CD8-positive, alpha-beta memory T cell (primary cell): ENCODE measurements around the gene PTPRJ. TPM values are rescaled to one million over a fixed set of nuclear protein-coding genes. Genes with fewer than 3 reads are reported as not detected.
A peak's percentile ranks its signal among the peaks of the same experiment; 100 is the strongest.

Experiments used
- CTCF ChIA-PET: fragments of 350-600 bp; sonication (Branson Sonifier 250); formaldehyde crosslinking; loops from one replicate; lab custom pipeline; 2021; ENCODE audit warnings: antibody characterized with exemption; lab: Charles Lee
- POLR2A ChIA-PET: fragments of 350-600 bp; sonication (Branson Sonifier 250); formaldehyde crosslinking; loops from one replicate; lab custom pipeline; 2021; ENCODE audit warnings: antibody characterized with exemption; lab: Charles Lee
- DNase-seq, 5 donors: peaks; one replicate each; pipeline versions ENCODE4 v3.0.0 to v3.0.0-alpha.2; 2020 to 2022; ENCODE audit warnings: mixed read lengths in 1 of 5
- H3K27ac ChIP-seq: one replicate; pipeline ENCODE4 v1.7.0; 2013; ENCODE audit warnings: low read depth, mild to moderate bottlenecking, low read length, moderate library complexity
- H3K27me3 ChIP-seq: 2 replicates; pipeline ENCODE4 v1.7.0; 2013; ENCODE audit warnings: low read length, mild to moderate bottlenecking; ENCODE audit not compliant: insufficient read depth, poor library complexity, severe bottlenecking
- H3K36me3 ChIP-seq: 2 replicates; pipeline ENCODE4 v1.7.0; 2013; ENCODE audit warnings: mild to moderate bottlenecking, low read length, moderate library complexity; ENCODE audit not compliant: insufficient read depth
- H3K4me1 ChIP-seq: 2 replicates; pipeline ENCODE4 v1.7.0; 2013; ENCODE audit warnings: mild to moderate bottlenecking, low read length, moderate library complexity; ENCODE audit not compliant: insufficient read depth
- H3K4me3 ChIP-seq: 2 replicates; pipeline ENCODE4 v1.7.0; 2013; ENCODE audit warnings: mild to moderate bottlenecking, low read length
- H3K9me3 ChIP-seq: 2 replicates; pipeline ENCODE4 v1.7.0; 2013; ENCODE audit warnings: mild to moderate bottlenecking, low read length
- H3K27ac Mint-ChIP-seq, 8 donors: one replicate each; pipeline ENCODE4 v1.8.0; 2020 to 2021; ENCODE audit warnings: mixed read lengths in 8 of 8, mild to moderate bottlenecking in 6 of 8, inconsistent platforms in 3 of 8, moderate library complexity in 3 of 8
- H3K27me3 Mint-ChIP-seq, 2 donors: one replicate each; pipeline ENCODE4 v1.8.0; 2020 to 2021; ENCODE audit warnings: mixed read lengths in 2 of 2, mild to moderate bottlenecking in 1 of 2, moderate library complexity in 1 of 2
- H3K36me3 Mint-ChIP-seq, 3 donors: one replicate each; pipeline ENCODE4 v1.8.0; 2020 to 2021; ENCODE audit warnings: mixed read lengths in 3 of 3, inconsistent platforms in 1 of 3, mild to moderate bottlenecking in 1 of 3
- H3K4me1 Mint-ChIP-seq, 3 donors: one replicate each; pipeline ENCODE4 v1.8.0; 2020 to 2021; ENCODE audit warnings: mixed read lengths in 3 of 3, inconsistent platforms in 1 of 3, mild to moderate bottlenecking in 1 of 3
- H3K4me3 Mint-ChIP-seq, 7 donors: one replicate each; pipeline ENCODE4 v1.8.0; 2020 to 2021; ENCODE audit warnings: mixed read lengths in 7 of 7, mild to moderate bottlenecking in 6 of 7, moderate library complexity in 4 of 7, inconsistent platforms in 2 of 7
- H3K9me3 Mint-ChIP-seq, 5 donors: one replicate each; pipeline ENCODE4 v1.8.0; 2020 to 2022; ENCODE audit warnings: mixed read lengths in 5 of 5, mild to moderate bottlenecking in 3 of 5, moderate library complexity in 2 of 5, inconsistent platforms in 1 of 5
- polyA plus RNA-seq: library from polyadenylated mRNA; unstranded; fragments of 300-500 nt; fragmentation: Illumina TruSeq; gene quantifications from one replicate; pipeline ENCODE4 v1.2.3, GENCODE V29; 2021
- total RNA-seq, 2 experiments: library from RNA; stranded (reverse); gene quantifications; one replicate each; pipeline ENCODE4 v1.2.3, GENCODE V29; 2021

The PTPRJ gene
- total and polyA plus RNA-seq, 3 experiments from 2014 or later = 16.0 to 25.6 (median 25.1) TPM

- Histone ChIP-seq H3K4me1 (peaks cover 6% of the 10 kb centered on the region), H3K27me3 (no peaks in the 10 kb centered on the region), H3K27ac (no peak overlapping the region), H3K9me3 (no peaks in the 10 kb centered on the region), H3K4me3 (no peak overlapping the region), H3K36me3 (no peaks in the 10 kb centered on the region)
- H3K27me3 Mint-ChIP-seq = no peaks in the 10 kb centered on the region
- H3K4me1 Mint-ChIP-seq = peaks cover 44 to 68% (median 65%) of the 10 kb centered on the region in 3 donors
- H3K36me3 Mint-ChIP-seq = peaks cover 0 to 17% (median 12%) of the 10 kb centered on the region in 3 donors
- H3K4me3 Mint-ChIP-seq = peak overlapping the region in 2 of 7 donors; percentile 15 to 20
- H3K27ac Mint-ChIP-seq = peak overlapping the region in 2 of 8 donors; percentile 60 to 88
- ChIA-PET POLR2A (no interaction called here), CTCF (no interaction called here)
- DNase-seq = no peak
- no peaks in the 10 kb centered on the region for H3K9me3 Mint-ChIP-seq
Observed at GRCh38 chr11:48081151-48082010, 101.0 kb downstream of the PTPRJ start.

- H3K27me3 ChIP-seq = no peaks in the 10 kb centered on the region
- H3K27ac ChIP-seq = no peak overlapping the region
- H3K4me1 ChIP-seq = peaks cover 9% of the 10 kb centered on the region
- Mint-ChIP-seq H3K9me3 (no peaks in the 10 kb centered on the region), H3K4me3 (no peak overlapping the region), H3K27ac (peak overlapping the region in 3 of 8 donors; percentile 2 to 68 (median 22)), H3K27me3 (no peaks in the 10 kb centered on the region), H3K4me1 (peaks cover 43 to 75% (median 69%) of the 10 kb centered on the region in 3 donors), H3K36me3 (peaks cover 0 to 15% (median 7%) of the 10 kb centered on the region in 3 donors)
- ChIA-PET POLR2A (no interaction called here), CTCF (no interaction called here)
- no peak for DNase-seq
- H3K4me3 ChIP-seq = no peak overlapping the region
- H3K9me3 ChIP-seq = no peaks in the 10 kb centered on the region
- H3K36me3 ChIP-seq = no peaks in the 10 kb centered on the region
Observed at GRCh38 chr11:48082771-48083170, 102.4 kb downstream of the PTPRJ start.

- ChIA-PET POLR2A (no interaction called here), CTCF (no interaction called here)
- no peak for DNase-seq
- H3K9me3 ChIP-seq = no peaks in the 10 kb centered on the region
- no peak overlapping the region for H3K27ac ChIP-seq
- H3K27me3 ChIP-seq = no peaks in the 10 kb centered on the region
- Mint-ChIP-seq H3K9me3 (no peaks in the 10 kb centered on the region), H3K36me3 (peaks cover 0 to 14% (median 5%) of the 10 kb centered on the region in 3 donors), H3K27ac (no peak overlapping the region), H3K4me3 (no peak overlapping the region), H3K27me3 (no peaks in the 10 kb centered on the region), H3K4me1 (peaks cover 40 to 77% (median 68%) of the 10 kb centered on the region in 3 donors)
- no peaks in the 10 kb centered on the region for H3K36me3 ChIP-seq
- no peak overlapping the region for H3K4me3 ChIP-seq
- peaks cover 13% of the 10 kb centered on the region for H3K4me1 ChIP-seq
Observed at GRCh38 chr11:48083421-48083820, 103.1 kb downstream of the PTPRJ start.

GRCh38 chr11:48085688-48086087, 105.3 kb downstream of the PTPRJ start:
- no peak overlapping the region for H3K4me3 ChIP-seq
- DNase-seq = no peak
- H3K9me3 Mint-ChIP-seq = no peaks in the 10 kb centered on the region
- peak overlapping the region in 3 of 8 donors; percentile 23 to 79 (median 31) for H3K27ac Mint-ChIP-seq
- CTCF ChIA-PET = no interaction called here
- H3K4me1 ChIP-seq = peaks cover 27% of the 10 kb centered on the region
- H3K36me3 ChIP-seq = no peaks in the 10 kb centered on the region
- H3K27me3 ChIP-seq = no peaks in the 10 kb centered on the region
- H3K27ac ChIP-seq = no peak overlapping the region
- H3K27me3 Mint-ChIP-seq = no peaks in the 10 kb centered on the region
- no peaks in the 10 kb centered on the region for H3K9me3 ChIP-seq
- POLR2A ChIA-PET = interaction anchor here (0.6 kb wide), 1 partner anchor 106 kb away, joined by 5 read pairs; the partner anchor contains the start of gene PTPRJ
- H3K4me1 Mint-ChIP-seq = peaks cover 42 to 77% (median 67%) of the 10 kb centered on the region in 3 donors
- peaks cover 0 to 12% (median 5%) of the 10 kb centered on the region in 3 donors for H3K36me3 Mint-ChIP-seq
- no peak overlapping the region for H3K4me3 Mint-ChIP-seq

- Histone ChIP-seq H3K27ac (no peak overlapping the region), H3K9me3 (no peaks in the 10 kb centered on the region), H3K36me3 (no peaks in the 10 kb centered on the region), H3K4me1 (peaks cover 26% of the 10 kb centered on the region), H3K27me3 (no peaks in the 10 kb centered on the region), H3K4me3 (no peak overlapping the region)
- Mint-ChIP-seq H3K4me3 (no peak overlapping the region), H3K9me3 (no peaks in the 10 kb centered on the region), H3K27me3 (no peaks in the 10 kb centered on the region), H3K36me3 (peaks cover 0 to 12% (median 5%) of the 10 kb centered on the region in 3 donors), H3K27ac (peak overlapping the region in 2 of 8 donors; percentile 38 to 56), H3K4me1 (peaks cover 44 to 74% (median 64%) of the 10 kb centered on the region in 3 donors)
- ChIA-PET POLR2A (no interaction called here), CTCF (no interaction called here)
- DNase-seq = no peak
Observed at GRCh38 chr11:48087422-48087821, 107.1 kb downstream of the PTPRJ start.

- H3K9me3 ChIP-seq = no peaks in the 10 kb centered on the region
- Mint-ChIP-seq H3K9me3 (no peaks in the 10 kb centered on the region), H3K4me3 (no peak overlapping the region), H3K36me3 (peaks cover 0 to 9% (median 5%) of the 10 kb centered on the region in 3 donors), H3K27ac (peak overlapping the region in 2 of 8 donors; percentile 21 to 33), H3K4me1 (peaks cover 45 to 76% (median 66%) of the 10 kb centered on the region in 3 donors), H3K27me3 (no peaks in the 10 kb centered on the region)
- no peak overlapping the region for H3K4me3 ChIP-seq
- no peak for DNase-seq
- no peaks in the 10 kb centered on the region for H3K36me3 ChIP-seq
- H3K27ac ChIP-seq = no peak overlapping the region
- H3K27me3 ChIP-seq = no peaks in the 10 kb centered on the region
- POLR2A ChIA-PET = no interaction called here
- peaks cover 27% of the 10 kb centered on the region for H3K4me1 ChIP-seq
- CTCF ChIA-PET = no interaction called here
Observed at GRCh38 chr11:48087974-48088681, 107.8 kb downstream of the PTPRJ start.

- H3K36me3 Mint-ChIP-seq = peaks cover 0 to 9% (median 2%) of the 10 kb centered on the region in 3 donors
- CTCF ChIA-PET = no interaction called here
- Histone ChIP-seq H3K27ac (no peak overlapping the region), H3K9me3 (no peaks in the 10 kb centered on the region), H3K27me3 (no peaks in the 10 kb centered on the region), H3K36me3 (no peaks in the 10 kb centered on the region), H3K4me1 (peaks cover 32% of the 10 kb centered on the region), H3K4me3 (no peak overlapping the region)
- peak overlapping the region in 2 of 8 donors; percentile 25 to 67 for H3K27ac Mint-ChIP-seq
- no peak for DNase-seq
- H3K4me1 Mint-ChIP-seq = peaks cover 47 to 77% (median 67%) of the 10 kb centered on the region in 3 donors
- H3K4me3 Mint-ChIP-seq = no peak overlapping the region
- H3K9me3 Mint-ChIP-seq = no peaks in the 10 kb centered on the region
- POLR2A ChIA-PET = no interaction called here
- no peaks in the 10 kb centered on the region for H3K27me3 Mint-ChIP-seq
Observed at GRCh38 chr11:48088682-48089050, 108.3 kb downstream of the PTPRJ start.

- no peaks in the 10 kb centered on the region for H3K36me3 ChIP-seq
- no peak for DNase-seq
- H3K4me3 ChIP-seq = no peak overlapping the region
- H3K9me3 ChIP-seq = no peaks in the 10 kb centered on the region
- H3K4me1 ChIP-seq = peaks cover 40% of the 10 kb centered on the region
- H3K27ac Mint-ChIP-seq = peak overlapping the region in 7 of 8 donors; percentile 10 to 77 (median 48)
- H3K36me3 Mint-ChIP-seq = peaks cover 0 to 7% (median 0%) of the 10 kb centered on the region in 3 donors
- no peak overlapping the region for H3K27ac ChIP-seq
- POLR2A ChIA-PET = no interaction called here
- H3K4me3 Mint-ChIP-seq = no peak overlapping the region
- no peaks in the 10 kb centered on the region for H3K27me3 Mint-ChIP-seq
- no peaks in the 10 kb centered on the region for H3K27me3 ChIP-seq
- peaks cover 58 to 85% (median 79%) of the 10 kb centered on the region in 3 donors for H3K4me1 Mint-ChIP-seq
- CTCF ChIA-PET = no interaction called here
- H3K9me3 Mint-ChIP-seq = no peaks in the 10 kb centered on the region
Observed at GRCh38 chr11:48090174-48090573, 109.8 kb downstream of the PTPRJ start.
